ENCODE data around the gene C2orf72.

The C2orf72 gene

DNA sequence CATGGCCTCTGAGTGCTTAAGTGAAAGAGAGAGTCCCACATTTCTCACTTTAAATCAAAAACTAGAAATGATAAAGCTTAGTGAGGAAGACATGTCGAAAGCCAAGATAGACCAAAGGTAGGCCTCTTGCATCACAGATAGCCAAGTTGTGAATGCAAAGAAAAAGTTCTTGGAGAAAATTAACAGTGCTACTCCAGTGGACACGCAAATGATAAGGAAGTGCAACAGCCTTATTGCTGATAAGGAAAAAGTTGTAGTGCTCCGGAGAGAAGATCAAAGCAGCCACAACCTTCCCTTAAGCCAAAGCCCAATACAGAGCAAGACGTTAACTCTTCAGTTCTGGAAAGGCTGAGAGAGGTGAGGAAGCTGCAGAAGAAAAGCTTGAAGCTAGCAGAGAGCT, 51.4 kb downstream of the C2orf72 start:
- DNase-seq = no peak

DNA sequence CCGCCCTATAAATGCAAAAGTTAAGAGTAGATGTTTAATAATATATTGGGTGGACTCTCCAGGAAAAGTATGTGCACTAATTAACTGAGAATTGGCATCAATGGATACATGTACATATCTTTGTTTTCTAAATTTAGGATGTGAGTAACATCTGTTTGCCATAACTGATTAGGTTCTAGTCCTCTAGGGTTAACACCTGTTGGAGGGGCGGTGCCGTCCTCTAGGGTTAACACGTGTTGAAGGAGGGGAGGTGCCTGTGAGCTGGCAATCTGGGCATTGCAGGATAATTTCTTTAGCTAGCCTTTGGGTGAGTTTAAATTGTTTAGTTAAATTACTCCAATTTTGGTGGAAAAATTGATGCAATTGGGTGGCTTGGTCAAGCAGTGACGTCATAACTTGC, 56.6 kb downstream of the C2orf72 start:
- DNase-seq = no peak

DNA sequence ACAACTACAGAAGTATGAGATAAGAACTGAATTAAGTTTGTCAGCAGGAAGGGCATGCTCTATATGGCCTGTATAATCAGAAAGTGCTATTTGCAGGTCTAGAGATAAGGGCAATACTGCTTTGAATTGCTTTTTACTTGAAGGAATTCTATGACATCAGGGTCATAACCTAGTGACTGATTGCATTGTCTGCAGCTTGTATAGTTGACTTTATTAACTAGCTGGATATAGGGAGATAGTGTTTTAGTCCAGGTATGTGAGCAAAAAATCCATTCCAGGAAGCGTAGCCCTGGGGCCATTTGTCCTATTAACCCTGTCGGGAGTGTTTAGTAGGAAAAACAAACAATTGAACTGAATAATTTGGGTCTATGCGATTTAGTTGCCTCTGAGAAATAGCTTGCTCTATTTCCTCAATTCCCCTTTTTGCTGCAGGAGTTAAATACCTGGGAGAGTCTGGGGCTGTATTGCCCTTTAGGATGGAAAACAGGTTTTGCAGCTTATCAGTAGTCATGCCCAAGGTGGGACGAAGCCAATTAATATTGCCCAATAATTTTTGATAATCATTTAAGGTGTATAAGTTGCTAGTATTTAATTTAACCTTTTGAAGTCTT, 57.5 kb downstream of the C2orf72 start:
- no peak for DNase-seq

Data from CD4-positive, alpha-beta T cell treated with Interleukin-10 for 1 hour (primary cell).